ENCODE measurements around the gene SEC11C. TPM values are rescaled to one million over a fixed set of nuclear protein-coding genes. Genes with fewer than 3 reads are reported as not detected.
A peak's percentile ranks its signal among the peaks of the same experiment; 100 is the strongest.

SEC11C gene
- total RNA-seq, 2 experiments from 2014 or later, result 53.5 to 70.2 TPM

GRCh38 chr18:59180150-59180845, 40.6 kb downstream of the SEC11C start:
- Mint-ChIP-seq H3K9me3 (ENCODE audit: low read depth) (no peaks in the 10 kb centered on the region), H3K4me1 (no peaks in the 10 kb centered on the region), H3K27ac (no peak overlapping the region), H3K27me3 (peaks cover 11% of the 10 kb centered on the region), H3K36me3 (ENCODE audit: low read depth) (no peaks in the 10 kb centered on the region), H3K4me3 (no peak overlapping the region)
- CTCF ChIA-PET, result no interaction called here
- POLR2A ChIA-PET, result no interaction called here
- DNase-seq (no peak), ATAC-seq (no peak)
- intact Hi-C loops (cut with DNase I, micrococcal nuclease), result no loop called here

- DNase-seq, result no peak
- no peak for ATAC-seq
- H3K4me3 Mint-ChIP-seq, result no peak overlapping the region
- POLR2A ChIA-PET, result no interaction called here
- H3K27me3 Mint-ChIP-seq, result peaks cover 12% of the 10 kb centered on the region
- H3K9me3 Mint-ChIP-seq (ENCODE audit: low read depth), result no peaks in the 10 kb centered on the region
- intact Hi-C loops (cut with DNase I, micrococcal nuclease), result no loop called here
- H3K36me3 Mint-ChIP-seq (ENCODE audit: low read depth), result no peaks in the 10 kb centered on the region
- H3K4me1 Mint-ChIP-seq, result no peaks in the 10 kb centered on the region
- H3K27ac Mint-ChIP-seq, result no peak overlapping the region
- CTCF ChIA-PET, result no interaction called here
Measured at GRCh38 chr18:59182673-59183072, 43.0 kb downstream of the SEC11C start.

DNA sequence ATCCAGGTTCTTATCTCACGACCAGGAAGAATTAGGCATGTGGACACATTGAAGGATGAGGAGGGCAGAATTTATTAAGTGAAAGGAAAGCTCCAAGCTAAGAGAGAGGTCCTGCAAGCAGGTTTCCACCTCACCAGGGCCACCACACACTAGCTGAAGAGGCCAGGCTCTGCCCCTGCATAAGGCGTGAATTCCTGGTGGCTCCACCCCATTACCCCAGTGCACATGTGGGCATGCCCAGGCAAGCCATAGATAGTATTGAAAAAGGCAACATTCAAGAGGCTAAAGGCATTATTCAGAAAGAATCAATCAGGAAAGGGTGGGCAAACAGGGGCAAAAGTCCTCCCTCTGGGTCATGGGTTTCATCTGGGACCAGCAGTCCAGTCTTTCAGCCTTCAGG, 49.3 kb downstream of the SEC11C start:
- peaks cover 9% of the 10 kb centered on the region for H3K27me3 Mint-ChIP-seq
- H3K9me3 Mint-ChIP-seq (ENCODE audit: low read depth), result no peaks in the 10 kb centered on the region
- H3K36me3 Mint-ChIP-seq (ENCODE audit: low read depth), result no peaks in the 10 kb centered on the region
- no peak overlapping the region for H3K4me3 Mint-ChIP-seq
- no peak overlapping the region for H3K27ac Mint-ChIP-seq
- CTCF ChIA-PET, result no interaction called here
- intact Hi-C loops (cut with DNase I, micrococcal nuclease), result no loop called here
- ATAC-seq, result no peak
- no peak for DNase-seq
- H3K4me1 Mint-ChIP-seq, result no peaks in the 10 kb centered on the region
- POLR2A ChIA-PET, result no interaction called here

DNA sequence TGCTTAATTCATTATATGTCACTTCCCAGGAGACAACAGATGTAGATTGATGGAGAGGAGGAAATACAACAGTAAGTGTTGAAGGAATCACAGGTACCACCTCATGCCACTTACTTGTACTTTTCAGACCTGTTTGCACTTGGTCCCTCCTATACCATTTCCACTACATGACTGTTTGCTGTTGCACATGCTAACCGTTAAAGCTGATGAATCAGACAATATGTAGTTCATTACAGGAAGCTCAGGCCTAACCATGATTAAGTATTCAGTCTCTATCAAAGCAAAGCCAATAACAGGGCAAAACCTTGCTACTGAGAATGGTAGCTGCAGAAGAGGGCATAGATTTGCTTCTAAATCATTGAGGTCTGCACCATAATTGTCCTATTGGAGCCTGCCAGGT, 50.1 kb downstream of the SEC11C start:
- Mint-ChIP-seq H3K27me3 (peaks cover 7% of the 10 kb centered on the region), H3K4me1 (no peaks in the 10 kb centered on the region), H3K9me3 (ENCODE audit: low read depth) (no peaks in the 10 kb centered on the region), H3K4me3 (no peak overlapping the region), H3K36me3 (ENCODE audit: low read depth) (no peaks in the 10 kb centered on the region), H3K27ac (no peak overlapping the region)
- no peak for ATAC-seq
- intact Hi-C loops (cut with DNase I, micrococcal nuclease), result no loop called here
- CTCF ChIA-PET, result no interaction called here
- POLR2A ChIA-PET, result interaction anchor here (0.6 kb wide), 1 partner anchor 39 kb away, joined by 3 read pairs; no protein-coding TSS in a partner anchor
- no peak for DNase-seq

- no peaks in the 10 kb centered on the region for H3K4me1 Mint-ChIP-seq
- no peaks in the 10 kb centered on the region for H3K9me3 Mint-ChIP-seq (ENCODE audit: low read depth)
- intact Hi-C loops (cut with DNase I, micrococcal nuclease), result no loop called here
- no peak overlapping the region for H3K4me3 Mint-ChIP-seq
- DNase-seq (no peak), ATAC-seq (no peak)
- ChIA-PET CTCF (interaction anchor here (1.5 kb wide), 1 partner anchor 52 kb away, joined by 5 read pairs; no protein-coding TSS in a partner anchor), POLR2A (no interaction called here)
- H3K27me3 Mint-ChIP-seq, result peaks cover 23% of the 10 kb centered on the region
- no peaks in the 10 kb centered on the region for H3K36me3 Mint-ChIP-seq (ENCODE audit: low read depth)
- no peak overlapping the region for H3K27ac Mint-ChIP-seq
Measured at GRCh38 chr18:59196161-59196725, 56.6 kb downstream of the SEC11C start.

- CTCF ChIA-PET, result no interaction called here
- no peaks in the 10 kb centered on the region for H3K36me3 Mint-ChIP-seq (ENCODE audit: low read depth)
- H3K27me3 Mint-ChIP-seq, result peaks cover 22% of the 10 kb centered on the region
Measured at GRCh38 chr18:59197636-59198035, 58.0 kb downstream of the SEC11C start.

GRCh38 chr18:59198215-59198614, 58.5 kb downstream of the SEC11C start:
- Mint-ChIP-seq H3K36me3 (ENCODE audit: low read depth) (no peaks in the 10 kb centered on the region), H3K4me1 (no peaks in the 10 kb centered on the region), H3K4me3 (no peak overlapping the region), H3K27ac (no peak overlapping the region), H3K9me3 (ENCODE audit: low read depth) (no peaks in the 10 kb centered on the region), H3K27me3 (peaks cover 24% of the 10 kb centered on the region)
- DNase-seq (no peak), ATAC-seq (no peak)
- ChIA-PET CTCF (no interaction called here), POLR2A (no interaction called here)
- intact Hi-C loops (cut with DNase I, micrococcal nuclease), result no loop called here

More at GRCh38 chr18:59197636-59198035, 58.0 kb downstream of the SEC11C start:
- POLR2A ChIA-PET, result no interaction called here
- DNase-seq (no peak), ATAC-seq (no peak)
- Mint-ChIP-seq H3K4me1 (no peaks in the 10 kb centered on the region), H3K4me3 (no peak overlapping the region), H3K27ac (no peak overlapping the region), H3K9me3 (ENCODE audit: low read depth) (no peaks in the 10 kb centered on the region)
- intact Hi-C loops (cut with DNase I, micrococcal nuclease), result no loop called here

GRCh38 chr18:59200787-59201186, 61.1 kb downstream of the SEC11C start:
- H3K27ac Mint-ChIP-seq, result no peak overlapping the region
- no peak overlapping the region for H3K4me3 Mint-ChIP-seq
- intact Hi-C loops (cut with DNase I, micrococcal nuclease), result no loop called here
- ChIA-PET POLR2A (no interaction called here), CTCF (no interaction called here)
- H3K9me3 Mint-ChIP-seq (ENCODE audit: low read depth), result no peaks in the 10 kb centered on the region
- H3K36me3 Mint-ChIP-seq (ENCODE audit: low read depth), result no peaks in the 10 kb centered on the region
- no peaks in the 10 kb centered on the region for H3K4me1 Mint-ChIP-seq
- peaks cover 20% of the 10 kb centered on the region for H3K27me3 Mint-ChIP-seq
- ATAC-seq (no peak), DNase-seq (no peak)

GRCh38 chr18:59202258-59202820, 62.7 kb downstream of the SEC11C start:
- Mint-ChIP-seq H3K9me3 (ENCODE audit: low read depth) (no peaks in the 10 kb centered on the region), H3K4me1 (no peaks in the 10 kb centered on the region)
- intact Hi-C loops (cut with DNase I, micrococcal nuclease), result no loop called here

GRCh38 chr18:59207506-59207905, 67.8 kb downstream of the SEC11C start:
- Mint-ChIP-seq H3K27ac (no peak overlapping the region), H3K9me3 (ENCODE audit: low read depth) (no peaks in the 10 kb centered on the region), H3K27me3 (peaks cover 16% of the 10 kb centered on the region), H3K4me1 (no peaks in the 10 kb centered on the region), H3K4me3 (no peak overlapping the region), H3K36me3 (ENCODE audit: low read depth) (no peaks in the 10 kb centered on the region)
- CTCF ChIA-PET, result interaction anchor here (0.8 kb wide), 1 partner anchor 195 kb away, joined by 3 read pairs; no protein-coding TSS in a partner anchor
- DNase-seq (no peak), ATAC-seq (no peak)
- intact Hi-C loops (cut with DNase I, micrococcal nuclease), result no loop called here
- POLR2A ChIA-PET, result no interaction called here

More at GRCh38 chr18:59202258-59202820, 62.7 kb downstream of the SEC11C start:
- no peak overlapping the region for H3K4me3 Mint-ChIP-seq
- no peak overlapping the region for H3K27ac Mint-ChIP-seq
- H3K27me3 Mint-ChIP-seq, result peaks cover 20% of the 10 kb centered on the region
- ChIA-PET CTCF (interaction anchor here (1.0 to 1.3 kb wide), 5 partner anchors 10 to 201 kb away, joined by 3 read pairs; no protein-coding TSS in a partner anchor), POLR2A (no interaction called here)
- no peaks in the 10 kb centered on the region for H3K36me3 Mint-ChIP-seq (ENCODE audit: low read depth)
- ATAC-seq (peak; percentile 55), DNase-seq (no peak)
